ENCODE measurements around the gene VPS26C.

Gene VPS26C

DNA sequence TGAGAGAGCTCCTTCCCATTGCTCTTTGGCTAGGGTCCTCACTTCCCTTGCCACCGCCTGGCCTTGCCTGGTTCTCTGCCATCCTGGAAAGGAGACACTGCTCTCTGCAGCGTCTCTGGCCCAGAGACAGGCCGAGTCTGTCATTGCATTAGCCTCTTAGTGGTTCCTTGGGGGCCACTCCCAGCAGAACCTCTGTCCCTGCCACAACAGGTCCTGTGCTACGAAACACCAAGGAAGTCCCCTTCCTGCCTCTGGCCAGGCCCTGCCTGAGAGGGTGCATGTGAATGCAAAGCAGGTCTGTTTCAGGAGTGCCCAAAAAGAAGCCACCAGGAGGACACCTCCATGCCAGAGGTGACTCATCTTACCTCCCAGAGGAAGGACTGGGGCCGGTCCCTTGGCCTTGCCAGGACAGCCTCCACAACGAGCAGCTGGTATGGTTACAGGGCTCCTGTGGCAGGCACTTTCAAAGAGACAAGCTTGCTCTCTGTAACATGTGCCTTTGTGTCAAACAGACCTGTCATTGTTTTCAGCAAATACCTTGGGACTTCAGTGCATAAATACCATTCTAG is 59.6 kb downstream of the VPS26C start:
- TF ChIP-seq SIN3A (IDR thresholded peaks at IDR 0.05; ENCODE audit: borderline replicate concordance, insufficient read depth, low read length) (no peak), TAF1 (IDR thresholded peaks at IDR 0.05; ENCODE audit: borderline replicate concordance, insufficient read depth, low read length) (no peak), REST (IDR thresholded peaks at IDR 0.05; ENCODE audit: insufficient read depth in 1 of 2, low read depth in 2 of 2, low read length in 2 of 2) (no peak), FOXP2 (optimal IDR thresholded peaks at IDR 0.05; ENCODE audit: borderline replicate concordance, extremely low read depth, extremely low read length, insufficient read depth) (no peak), POLR2AphosphoS5 (IDR thresholded peaks at IDR 0.05; ENCODE audit: low read depth, low read length) (no peak)

- TF ChIP-seq TAF1 (IDR thresholded peaks at IDR 0.05; ENCODE audit: borderline replicate concordance, insufficient read depth, low read length) = no peak
- TF ChIP-seq SIN3A (IDR thresholded peaks at IDR 0.05; ENCODE audit: borderline replicate concordance, insufficient read depth, low read length) = no peak
- TF ChIP-seq POLR2AphosphoS5 (IDR thresholded peaks at IDR 0.05; ENCODE audit: low read depth, low read length) = no peak
- no peak for TF ChIP-seq REST (IDR thresholded peaks at IDR 0.05; ENCODE audit: insufficient read depth in 1 of 2, low read depth in 2 of 2, low read length in 2 of 2)
- TF ChIP-seq FOXP2 (optimal IDR thresholded peaks at IDR 0.05; ENCODE audit: borderline replicate concordance, extremely low read depth, extremely low read length, insufficient read depth) = no peak
Measured at GRCh38 chr21:37206496-37206895, 60.6 kb downstream of the VPS26C start.

DNA sequence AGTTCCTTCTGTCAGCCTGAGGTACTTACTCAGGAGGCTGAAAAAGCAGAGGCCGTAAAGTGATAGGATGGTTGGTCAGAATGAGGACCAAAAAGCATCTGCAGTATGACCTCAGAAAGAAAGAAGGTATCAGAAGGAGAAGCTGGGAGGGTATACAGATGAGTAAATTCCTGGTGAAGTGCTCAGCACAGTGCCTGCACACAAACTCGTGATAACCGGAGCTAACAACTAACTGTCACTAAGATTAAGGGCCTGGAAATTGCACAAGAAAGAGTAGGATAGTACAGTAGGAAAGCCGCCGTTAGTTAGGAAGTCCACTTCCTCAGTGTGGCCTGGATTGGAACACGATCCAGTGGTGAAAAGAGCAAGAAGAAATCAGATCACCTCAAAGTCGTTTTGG is 62.6 kb downstream of the VPS26C start:
- TF ChIP-seq FOXP2 (optimal IDR thresholded peaks at IDR 0.05; ENCODE audit: borderline replicate concordance, extremely low read depth, extremely low read length, insufficient read depth) = no peak
- TF ChIP-seq REST (IDR thresholded peaks at IDR 0.05; ENCODE audit: insufficient read depth in 1 of 2, low read depth in 2 of 2, low read length in 2 of 2) = no peak
- TF ChIP-seq POLR2AphosphoS5 (IDR thresholded peaks at IDR 0.05; ENCODE audit: low read depth, low read length) = no peak
- TF ChIP-seq SIN3A (IDR thresholded peaks at IDR 0.05; ENCODE audit: borderline replicate concordance, insufficient read depth, low read length) = no peak
- TF ChIP-seq TAF1 (IDR thresholded peaks at IDR 0.05; ENCODE audit: borderline replicate concordance, insufficient read depth, low read length) = no peak

DNA sequence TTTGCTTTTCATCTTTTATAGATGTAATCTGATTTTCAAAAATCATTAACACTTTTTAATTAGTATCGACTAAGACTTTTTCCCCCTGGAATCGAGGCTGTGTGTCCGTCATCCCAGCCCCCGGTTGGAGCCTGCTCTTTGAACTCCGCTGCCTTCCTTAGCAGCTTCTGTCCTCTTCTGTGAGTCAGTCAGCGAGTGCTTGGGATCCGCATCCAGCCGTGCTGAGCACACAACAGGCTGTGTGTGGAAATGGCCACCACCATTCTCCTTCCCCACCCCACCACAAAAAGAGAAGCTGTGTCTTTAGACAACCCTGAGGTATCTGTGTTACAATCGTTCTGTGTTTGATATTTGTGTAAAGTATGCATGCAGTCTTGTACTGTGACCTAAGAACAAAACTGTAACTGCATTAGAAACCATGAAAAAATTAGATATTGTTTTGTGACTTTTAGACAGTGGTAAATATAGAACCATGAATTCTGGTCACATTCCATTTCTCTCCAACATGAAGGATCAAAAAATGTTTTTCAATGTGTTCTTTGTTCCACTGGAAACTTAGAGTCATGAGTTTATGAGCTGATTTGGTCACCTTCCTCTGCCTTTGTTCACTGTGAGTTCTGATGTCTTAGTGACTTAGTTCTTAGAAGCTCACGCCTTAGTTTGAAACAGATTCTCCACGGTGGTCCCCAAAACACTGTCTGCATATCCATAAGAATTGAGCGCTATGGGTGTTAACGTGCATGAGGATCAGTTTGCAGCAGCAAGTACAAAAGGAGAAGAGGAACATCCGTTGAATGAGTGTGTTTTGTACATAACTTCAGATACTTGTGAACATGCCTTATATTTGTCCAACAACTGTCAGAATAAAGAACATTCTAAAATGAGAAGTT is 64.7 kb downstream of the VPS26C start:
- no peak for TF ChIP-seq TAF1 (IDR thresholded peaks at IDR 0.05; ENCODE audit: borderline replicate concordance, insufficient read depth, low read length)
- no peak for TF ChIP-seq POLR2AphosphoS5 (IDR thresholded peaks at IDR 0.05; ENCODE audit: low read depth, low read length)
- TF ChIP-seq REST (IDR thresholded peaks at IDR 0.05; ENCODE audit: insufficient read depth in 1 of 2, low read depth in 2 of 2, low read length in 2 of 2) = no peak
- no peak for TF ChIP-seq SIN3A (IDR thresholded peaks at IDR 0.05; ENCODE audit: borderline replicate concordance, insufficient read depth, low read length)
- TF ChIP-seq FOXP2 (optimal IDR thresholded peaks at IDR 0.05; ENCODE audit: borderline replicate concordance, extremely low read depth, extremely low read length, insufficient read depth) = no peak

Data from PFSK-1 (cell line).